HG03066 (cell line): ENCODE results near the gene DNAL1.
"Not testable (repeated sequence)": the region's sequence is repeated elsewhere in the genome, so short reads cannot be mapped to it uniquely, and the experiment has no call there.

Source experiments
- ATAC-seq: cut with Tn5 transposase; IDR thresholded peaks from one replicate; pipeline ENCODE4 v1.9.1; 2021; ENCODE audit warnings: low read depth; ENCODE audit not compliant: unreplicated experiment

Gene DNAL1

DNA sequence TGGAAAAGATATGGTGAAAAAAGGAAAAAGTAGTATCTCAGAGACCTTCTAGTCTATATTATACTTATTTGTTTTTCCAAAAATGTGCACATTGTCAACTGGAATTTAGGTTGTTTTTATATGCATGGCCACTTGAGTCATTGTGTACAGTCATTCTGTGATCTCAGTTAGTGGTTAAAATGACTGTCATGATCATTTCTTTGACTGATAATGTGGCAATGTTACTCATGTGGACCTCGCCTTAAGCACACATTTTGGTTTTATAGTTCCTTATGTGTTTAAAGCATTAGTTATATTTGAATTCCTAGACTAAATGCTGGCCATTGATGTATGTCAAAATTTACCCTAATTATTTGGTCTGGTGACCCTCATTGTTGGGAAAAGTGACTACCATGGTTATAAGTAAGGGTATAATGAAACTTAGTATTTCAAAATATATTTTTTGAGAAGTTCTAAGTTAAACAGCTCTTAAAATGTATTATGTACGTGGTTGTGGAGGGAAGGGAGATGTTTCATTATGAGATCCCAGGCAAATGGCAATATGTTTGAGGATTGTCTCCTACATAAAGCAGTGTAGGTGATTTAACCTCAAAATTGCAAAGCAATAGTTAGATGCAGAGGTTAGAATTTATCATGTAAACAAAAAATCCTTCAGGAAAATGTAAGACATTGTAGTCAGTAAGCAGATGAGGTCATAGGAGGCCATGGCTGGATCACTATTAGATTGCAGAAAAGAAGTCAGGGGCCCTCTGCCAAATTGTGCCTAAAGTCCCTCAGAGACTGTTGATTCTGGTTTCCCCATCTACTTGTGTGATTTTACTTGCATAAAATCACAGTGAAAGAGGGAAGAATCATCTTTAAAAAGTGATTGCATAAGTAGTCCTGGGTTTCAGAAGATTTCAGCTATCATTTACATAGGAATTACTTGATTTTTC, 51.9 kb downstream of the DNAL1 start:
- ATAC-seq: peak; percentile 88

- no peak for ATAC-seq
Observed at GRCh38 chr14:73700325-73700724, 55.5 kb downstream of the DNAL1 start.

GRCh38 chr14:73708076-73708475, 63.3 kb downstream of the DNAL1 start:
- ATAC-seq: not testable (repeated sequence)

GRCh38 chr14:73709904-73710469, 65.2 kb downstream of the DNAL1 start:
- ATAC-seq: no peak

DNA sequence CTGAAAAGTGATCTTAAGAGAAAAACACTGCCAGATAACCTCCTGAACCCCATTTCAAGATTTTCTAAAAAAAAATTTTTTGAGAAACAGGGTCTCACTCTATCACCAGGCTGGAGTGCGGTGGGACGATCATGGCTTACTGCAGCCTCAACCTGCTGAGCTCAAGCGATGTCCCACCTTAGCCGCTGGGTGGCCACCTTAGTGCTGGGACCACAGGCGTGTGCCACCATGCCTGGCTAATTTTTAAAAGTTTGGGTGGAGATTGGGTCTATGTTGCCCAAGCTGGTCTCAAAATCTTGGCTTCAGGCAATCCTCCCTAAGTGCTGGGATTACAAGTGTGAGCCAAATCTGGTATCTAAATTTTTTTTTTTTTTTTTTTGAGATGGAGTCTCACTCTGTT, 66.0 kb downstream of the DNAL1 start:
- no peak for ATAC-seq

DNA sequence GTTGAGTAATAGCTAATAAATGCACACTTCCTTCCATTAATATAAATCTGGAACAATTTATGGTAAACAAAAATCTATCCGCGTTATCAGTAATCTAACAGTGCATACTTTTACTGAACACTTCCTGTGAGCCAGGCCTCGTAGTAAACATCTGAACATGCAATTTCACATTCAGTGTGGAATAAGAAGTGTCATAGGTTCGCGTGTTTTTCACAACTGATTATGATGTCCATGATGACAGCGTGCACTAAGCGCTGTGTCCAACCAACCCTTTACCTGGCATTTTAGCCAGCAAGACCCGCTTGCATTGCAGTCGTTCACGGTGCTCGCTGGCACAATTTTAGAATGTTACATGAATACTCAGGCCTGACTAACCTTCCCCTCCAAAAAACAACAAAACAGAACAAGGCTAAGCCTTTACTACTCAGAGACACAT, 67.3 kb downstream of the DNAL1 start:
- ATAC-seq: no peak

GRCh38 chr14:73712540-73713180, 67.9 kb downstream of the DNAL1 start:
- ATAC-seq: no peak

GRCh38 chr14:73713206-73713802, 68.5 kb downstream of the DNAL1 start:
- no peak for ATAC-seq

DNA sequence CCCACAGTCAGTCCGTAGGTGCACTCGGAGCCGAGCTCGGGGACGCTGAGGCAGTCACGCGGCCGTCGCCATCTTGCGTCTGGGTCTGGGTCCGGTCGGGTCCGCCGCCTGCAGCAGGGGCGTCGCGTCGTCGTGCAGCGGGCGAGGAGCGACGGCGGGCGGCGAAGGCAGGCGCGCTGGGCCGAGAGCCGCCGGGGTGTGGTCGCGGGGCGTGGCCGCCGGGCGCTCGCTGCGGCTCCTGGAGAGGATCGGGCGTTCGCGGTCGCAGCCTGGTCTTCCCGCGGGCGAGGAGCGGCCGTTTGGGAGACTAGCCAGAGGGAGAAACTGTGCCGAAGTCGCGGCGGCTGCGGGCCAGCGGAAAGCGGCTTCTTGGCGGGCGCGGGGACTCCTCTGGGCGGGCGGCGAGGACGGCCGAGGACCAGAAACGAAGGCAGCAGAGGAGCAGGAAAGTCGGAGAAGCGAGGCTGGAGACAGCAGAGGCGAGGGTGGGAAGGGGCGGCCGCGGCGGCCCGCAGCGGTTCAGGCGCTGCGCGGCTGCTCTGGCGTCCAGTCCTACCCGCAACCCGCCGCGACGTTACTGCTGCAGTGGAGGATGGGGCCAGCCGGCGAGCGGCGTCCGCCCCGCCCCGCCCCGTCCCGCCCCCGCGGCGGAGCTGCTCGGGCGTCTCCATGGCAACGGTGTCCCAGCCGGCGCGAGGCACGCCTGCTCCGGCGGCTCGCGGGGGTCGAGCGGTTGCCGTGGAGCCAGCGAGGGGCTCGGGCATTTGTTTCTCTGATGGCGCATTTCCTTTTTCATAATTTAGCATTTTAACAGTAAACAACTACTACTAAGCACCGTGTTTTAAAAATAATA, 69.2 kb downstream of the DNAL1 start, which contains the start of gene PNMA1:
TSS of gene PNMA1 (minus strand) at position 582 of the 853 bp plus-strand sequence. CDS start 745 bp downstream, outside the sequence.
- peak; percentile 67 for ATAC-seq

DNA sequence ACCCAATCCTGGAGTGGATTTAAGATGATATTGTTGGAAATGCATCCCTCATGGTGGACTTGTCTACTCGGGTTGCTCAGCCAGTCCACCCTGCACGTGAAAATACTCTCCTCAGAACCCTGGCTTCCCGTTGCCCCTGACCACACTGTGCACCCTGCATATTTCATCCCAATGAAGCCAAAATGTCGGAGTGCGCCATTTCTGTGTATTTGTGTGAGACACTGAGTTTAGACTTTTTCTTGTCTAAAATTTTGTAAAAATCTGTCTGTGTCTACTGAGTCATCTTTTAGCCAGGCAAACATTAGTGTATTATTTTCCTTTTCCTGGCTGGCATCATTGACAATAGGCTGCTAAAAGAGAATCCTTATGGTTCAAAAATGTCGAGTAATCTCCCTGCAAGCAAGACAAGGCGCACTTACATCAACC, 69.9 kb downstream of the DNAL1 start:
- ATAC-seq: no peak

- no peak for ATAC-seq
Observed at GRCh38 chr14:73715707-73716106, 70.9 kb downstream of the DNAL1 start.

DNA sequence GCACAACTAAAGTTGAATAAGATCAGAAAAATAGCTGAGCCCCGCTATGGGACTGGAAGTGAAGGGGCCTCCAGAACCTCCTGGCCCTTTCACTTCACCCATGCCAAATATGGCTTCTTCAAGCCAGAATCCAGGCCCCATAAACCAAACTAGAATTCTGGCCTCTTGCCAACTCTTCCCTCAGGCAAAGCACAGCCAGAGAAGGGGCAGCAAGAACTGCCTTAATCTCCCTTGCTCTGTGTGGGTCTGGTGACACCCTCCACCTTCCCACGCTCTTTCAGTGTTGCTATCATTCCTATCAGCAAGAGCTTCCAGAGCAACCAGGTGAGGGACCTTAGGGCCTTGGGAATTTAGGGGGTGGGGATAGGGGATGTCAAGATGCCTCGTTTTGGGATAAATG, 72.5 kb downstream of the DNAL1 start:
- ATAC-seq: no peak

DNA sequence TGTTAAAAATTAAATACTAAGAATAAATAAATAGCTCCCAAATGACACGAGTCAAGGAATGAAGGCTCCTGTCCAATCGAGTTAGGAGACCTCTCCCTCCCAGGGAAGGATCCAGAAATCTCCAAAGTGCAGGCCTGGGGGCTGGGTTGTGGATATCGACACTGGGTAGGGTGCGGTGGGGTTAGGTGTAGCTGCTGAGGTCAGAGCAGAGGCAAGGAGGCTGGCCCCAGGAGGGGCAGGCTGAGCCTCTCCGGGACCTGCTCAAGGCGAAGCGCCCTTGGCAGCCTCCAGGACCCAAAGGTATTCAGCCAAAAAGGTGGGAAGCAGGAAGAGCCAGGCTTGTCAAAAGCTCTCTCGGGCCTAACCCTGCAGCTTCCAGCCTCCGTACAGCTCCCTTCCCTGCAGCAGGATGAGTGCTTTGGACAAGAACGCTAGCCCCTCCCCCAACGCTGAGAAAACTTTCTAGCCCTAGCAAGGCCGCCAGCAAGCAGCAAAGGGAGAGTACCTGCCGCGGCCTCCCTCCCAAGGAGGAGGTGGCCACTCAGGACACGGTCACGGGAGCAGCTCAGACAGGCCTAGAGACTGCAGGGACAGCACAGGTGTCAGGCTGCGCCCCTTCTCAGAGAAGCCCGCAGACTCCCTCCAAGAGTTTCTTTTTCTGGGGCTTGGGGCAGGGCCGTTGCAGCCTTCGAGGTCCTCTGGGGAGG, 73.1 kb downstream of the DNAL1 start:
- no peak for ATAC-seq

DNA sequence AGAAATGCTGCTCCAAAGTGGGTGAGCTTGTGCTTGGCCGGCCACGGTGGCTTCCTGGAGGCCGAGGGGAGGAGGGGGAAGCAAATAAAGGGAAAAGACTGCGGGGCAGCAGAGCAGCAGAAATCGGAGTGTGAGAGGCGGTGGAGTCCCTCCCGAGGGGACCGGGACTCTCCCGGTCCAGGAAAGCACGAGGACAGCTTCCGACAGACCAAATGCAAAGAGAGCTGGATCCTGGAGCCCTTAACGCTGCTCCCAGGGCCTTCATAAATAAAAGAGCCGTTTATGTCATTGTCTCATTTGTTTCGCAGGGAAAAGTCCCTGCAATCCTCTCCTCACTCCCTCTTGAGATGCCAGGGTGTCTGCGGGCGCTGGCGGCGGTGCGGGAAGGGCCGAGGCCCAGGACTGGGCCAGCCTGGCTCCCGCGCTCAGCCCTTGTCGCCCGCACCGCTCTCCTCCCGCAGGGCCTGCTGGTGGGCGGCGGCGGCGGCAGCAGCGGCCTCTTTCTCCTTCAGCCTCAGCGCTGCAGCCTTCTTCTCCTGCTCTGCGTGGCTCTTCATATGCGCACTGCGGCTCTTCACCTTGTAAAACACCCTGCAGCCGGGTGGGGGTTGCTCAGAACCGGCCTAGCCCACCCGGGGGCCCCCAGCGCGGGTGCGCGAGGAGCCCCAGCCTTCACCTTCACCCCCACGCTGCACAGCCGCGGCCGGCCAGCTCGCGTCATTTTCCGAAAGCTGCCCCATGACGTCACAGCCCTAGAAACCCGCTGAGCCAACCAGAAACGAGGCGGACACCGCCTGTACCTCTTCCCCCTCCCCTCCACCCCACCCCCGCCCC, 73.8 kb downstream of the DNAL1 start:
- ATAC-seq: no peak

GRCh38 chr14:73719361-73719760, 74.6 kb downstream of the DNAL1 start:
- ATAC-seq: no peak

- no peak for ATAC-seq
Observed at GRCh38 chr14:73719791-73720190, 75.0 kb downstream of the DNAL1 start.

DNA sequence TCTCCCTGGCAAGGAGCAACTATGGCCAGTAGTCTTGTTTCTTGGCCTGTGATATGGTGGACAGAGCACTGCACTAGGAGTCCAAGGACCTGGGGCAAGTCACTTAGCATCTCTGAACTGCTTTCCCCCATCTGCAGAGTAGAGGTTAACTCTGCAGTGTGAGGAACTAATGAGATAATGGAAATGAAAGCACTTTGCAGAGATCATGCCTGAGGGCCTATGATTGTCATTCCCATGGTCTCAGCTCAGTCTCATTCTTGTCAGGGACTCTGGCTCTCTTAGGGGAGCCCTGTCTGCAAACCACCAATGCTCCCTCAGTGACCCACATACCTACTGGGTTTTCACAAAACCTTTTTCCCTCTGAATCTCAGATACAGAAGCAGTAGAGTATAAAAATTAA, 75.8 kb downstream of the DNAL1 start:
- ATAC-seq: no peak

DNA sequence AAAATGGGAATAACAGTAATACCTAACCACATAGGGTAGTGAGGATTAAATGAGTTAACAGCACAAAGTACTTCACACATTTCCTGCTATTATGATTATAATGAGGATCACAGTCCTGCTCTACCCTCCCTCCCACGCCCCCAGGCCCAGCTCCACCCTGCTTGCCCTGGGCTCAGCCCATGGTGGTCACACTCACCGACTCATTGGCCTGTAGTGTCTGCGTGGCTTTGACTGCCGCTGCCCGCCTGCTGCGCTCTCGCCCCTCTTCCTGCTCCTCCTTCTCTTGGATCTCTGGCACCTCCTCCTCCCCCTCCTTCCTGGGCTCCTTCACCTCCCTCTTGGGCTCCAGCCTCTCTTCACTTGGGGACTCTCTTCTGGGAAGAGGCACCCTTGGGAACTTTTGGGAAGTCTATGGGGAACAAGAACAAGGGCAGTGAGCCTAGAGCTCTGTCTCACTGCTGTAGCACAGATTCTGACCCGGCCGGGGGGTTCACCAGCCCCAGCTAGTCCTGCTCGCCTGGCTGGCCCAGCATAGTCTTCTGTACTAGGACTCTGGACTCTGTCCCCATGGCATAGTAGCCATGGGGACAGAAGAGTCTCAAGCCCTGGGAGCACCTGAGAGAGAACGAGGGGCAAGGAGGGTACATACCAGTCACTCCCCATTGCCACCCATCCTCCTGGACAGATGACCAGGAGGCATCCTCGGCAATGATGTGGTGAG, 76.5 kb downstream of the DNAL1 start:
- ATAC-seq: no peak
